HL-60 (cell line): ENCODE data around the gene WDFY2.
"Not testable (repeated sequence)": the region's sequence is repeated elsewhere in the genome, so short reads cannot be mapped to it uniquely, and the experiment has no call there.

ENCODE experiments used
- DNase-seq, 2 experiments: peaks; one replicate each; pipeline ENCODE4 v3.0.0-alpha.2; 2010 to 2020; ENCODE audit warnings: low read depth in 1 of 2, low spot score in 1 of 2
- H3K27ac ChIP-seq: fragments of 250-450 bp; sonication (Bioruptor Pico); replicated peaks from 2 replicates; pipeline ENCODE4 v1.5.1; 2020; ENCODE audit warnings: mild to moderate bottlenecking, moderate library complexity
- H3K27me3 ChIP-seq: fragments of 250-450 bp; sonication (Bioruptor Pico); 2 replicates; pipeline ENCODE4 v1.5.1; 2021; ENCODE audit warnings: mild to moderate bottlenecking, moderate library complexity; ENCODE audit not compliant: insufficient read depth, poor library complexity, severe bottlenecking
- H3K4me3 ChIP-seq: replicated peaks from 2 replicates; pipeline ENCODE4 v1.5.1; 2011; ENCODE audit warnings: mild to moderate bottlenecking, control low read depth, low read length; ENCODE audit not compliant: insufficient read depth
- GABPA ChIP-seq: IDR thresholded peaks from 2 replicates; pipeline ENCODE4 v1.6.1; 2012; ENCODE audit warnings: low read depth
- POLR2AphosphoS5 ChIP-seq: IDR thresholded peaks from 2 replicates; pipeline ENCODE4 v1.6.1; 2012; ENCODE audit warnings: low read depth
- SPI1 ChIP-seq: IDR thresholded peaks from 2 replicates; pipeline ENCODE4 v1.6.1; 2012; ENCODE audit warnings: low read depth, mild to moderate bottlenecking, borderline replicate concordance
- TF ChIP-seq, protein P1 (sequence below): IDR thresholded peaks from 2 replicates; pipeline ENCODE4 v1.6.1; 2012; ENCODE audit warnings: low read depth; ENCODE audit not compliant: insufficient replicate concordance
- TF ChIP-seq, protein P2 (sequence below): IDR thresholded peaks from one replicate; pipeline ENCODE4 v1.5.1; 2011; ENCODE audit warnings: low read length, control low read depth, inconsistent platforms; ENCODE audit not compliant: insufficient read depth

WDFY2 gene

DNA sequence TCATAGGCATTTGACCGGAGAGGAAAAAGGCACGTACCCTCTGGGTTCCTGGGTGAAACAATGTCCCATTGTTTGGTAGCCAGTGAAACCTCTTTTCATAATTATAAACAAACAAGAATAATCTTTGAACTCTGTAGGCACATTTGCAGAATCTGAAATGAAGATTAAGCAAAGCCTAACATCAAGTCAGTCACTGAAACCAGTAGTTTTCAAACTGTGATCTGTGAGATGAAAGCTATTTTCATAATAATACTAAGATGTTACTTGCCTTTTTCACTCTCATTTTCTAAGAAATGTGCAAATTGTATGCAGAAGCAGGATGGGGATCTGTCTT is 105.4 kb downstream of the WDFY2 start:
- Histone ChIP-seq H3K4me3 (no peak overlapping the region), H3K27ac (no peak overlapping the region), H3K27me3 (no peaks in the 10 kb centered on the region)
- DNase-seq, result no peak
- TF ChIP-seq, protein P1, sequence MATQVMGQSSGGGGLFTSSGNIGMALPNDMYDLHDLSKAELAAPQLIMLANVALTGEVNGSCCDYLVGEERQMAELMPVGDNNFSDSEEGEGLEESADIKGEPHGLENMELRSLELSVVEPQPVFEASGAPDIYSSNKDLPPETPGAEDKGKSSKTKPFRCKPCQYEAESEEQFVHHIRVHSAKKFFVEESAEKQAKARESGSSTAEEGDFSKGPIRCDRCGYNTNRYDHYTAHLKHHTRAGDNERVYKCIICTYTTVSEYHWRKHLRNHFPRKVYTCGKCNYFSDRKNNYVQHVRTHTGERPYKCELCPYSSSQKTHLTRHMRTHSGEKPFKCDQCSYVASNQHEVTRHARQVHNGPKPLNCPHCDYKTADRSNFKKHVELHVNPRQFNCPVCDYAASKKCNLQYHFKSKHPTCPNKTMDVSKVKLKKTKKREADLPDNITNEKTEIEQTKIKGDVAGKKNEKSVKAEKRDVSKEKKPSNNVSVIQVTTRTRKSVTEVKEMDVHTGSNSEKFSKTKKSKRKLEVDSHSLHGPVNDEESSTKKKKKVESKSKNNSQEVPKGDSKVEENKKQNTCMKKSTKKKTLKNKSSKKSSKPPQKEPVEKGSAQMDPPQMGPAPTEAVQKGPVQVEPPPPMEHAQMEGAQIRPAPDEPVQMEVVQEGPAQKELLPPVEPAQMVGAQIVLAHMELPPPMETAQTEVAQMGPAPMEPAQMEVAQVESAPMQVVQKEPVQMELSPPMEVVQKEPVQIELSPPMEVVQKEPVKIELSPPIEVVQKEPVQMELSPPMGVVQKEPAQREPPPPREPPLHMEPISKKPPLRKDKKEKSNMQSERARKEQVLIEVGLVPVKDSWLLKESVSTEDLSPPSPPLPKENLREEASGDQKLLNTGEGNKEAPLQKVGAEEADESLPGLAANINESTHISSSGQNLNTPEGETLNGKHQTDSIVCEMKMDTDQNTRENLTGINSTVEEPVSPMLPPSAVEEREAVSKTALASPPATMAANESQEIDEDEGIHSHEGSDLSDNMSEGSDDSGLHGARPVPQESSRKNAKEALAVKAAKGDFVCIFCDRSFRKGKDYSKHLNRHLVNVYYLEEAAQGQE, result no peak
- TF ChIP-seq POLR2AphosphoS5 (no peak), SPI1 (no peak), GABPA (no peak)
- TF ChIP-seq, protein P2, sequence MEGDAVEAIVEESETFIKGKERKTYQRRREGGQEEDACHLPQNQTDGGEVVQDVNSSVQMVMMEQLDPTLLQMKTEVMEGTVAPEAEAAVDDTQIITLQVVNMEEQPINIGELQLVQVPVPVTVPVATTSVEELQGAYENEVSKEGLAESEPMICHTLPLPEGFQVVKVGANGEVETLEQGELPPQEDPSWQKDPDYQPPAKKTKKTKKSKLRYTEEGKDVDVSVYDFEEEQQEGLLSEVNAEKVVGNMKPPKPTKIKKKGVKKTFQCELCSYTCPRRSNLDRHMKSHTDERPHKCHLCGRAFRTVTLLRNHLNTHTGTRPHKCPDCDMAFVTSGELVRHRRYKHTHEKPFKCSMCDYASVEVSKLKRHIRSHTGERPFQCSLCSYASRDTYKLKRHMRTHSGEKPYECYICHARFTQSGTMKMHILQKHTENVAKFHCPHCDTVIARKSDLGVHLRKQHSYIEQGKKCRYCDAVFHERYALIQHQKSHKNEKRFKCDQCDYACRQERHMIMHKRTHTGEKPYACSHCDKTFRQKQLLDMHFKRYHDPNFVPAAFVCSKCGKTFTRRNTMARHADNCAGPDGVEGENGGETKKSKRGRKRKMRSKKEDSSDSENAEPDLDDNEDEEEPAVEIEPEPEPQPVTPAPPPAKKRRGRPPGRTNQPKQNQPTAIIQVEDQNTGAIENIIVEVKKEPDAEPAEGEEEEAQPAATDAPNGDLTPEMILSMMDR, result no peak

DNA sequence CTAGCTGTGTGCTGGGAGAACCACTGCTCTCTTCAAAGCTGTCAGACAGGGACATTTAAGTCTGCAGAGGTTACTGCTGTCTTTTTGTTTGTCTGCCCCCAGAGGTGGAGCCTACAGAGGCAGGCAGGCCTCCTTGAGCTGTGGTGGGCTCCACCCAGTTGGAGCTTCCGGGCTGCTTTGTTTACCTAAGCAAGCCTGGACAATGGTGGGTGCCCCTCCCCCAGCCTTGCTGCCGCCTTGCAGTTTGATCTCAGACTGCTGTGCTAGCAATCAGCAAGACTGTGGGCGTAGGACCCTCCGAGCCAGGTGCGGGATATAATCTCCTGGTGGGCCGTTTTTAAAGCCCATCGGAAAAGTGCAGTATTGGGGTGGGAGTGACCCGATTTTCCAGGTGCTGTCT is 111.4 kb downstream of the WDFY2 start:
- not testable (repeated sequence) for H3K27me3 ChIP-seq, H3K27ac ChIP-seq, DNase-seq, H3K4me3 ChIP-seq

DNA sequence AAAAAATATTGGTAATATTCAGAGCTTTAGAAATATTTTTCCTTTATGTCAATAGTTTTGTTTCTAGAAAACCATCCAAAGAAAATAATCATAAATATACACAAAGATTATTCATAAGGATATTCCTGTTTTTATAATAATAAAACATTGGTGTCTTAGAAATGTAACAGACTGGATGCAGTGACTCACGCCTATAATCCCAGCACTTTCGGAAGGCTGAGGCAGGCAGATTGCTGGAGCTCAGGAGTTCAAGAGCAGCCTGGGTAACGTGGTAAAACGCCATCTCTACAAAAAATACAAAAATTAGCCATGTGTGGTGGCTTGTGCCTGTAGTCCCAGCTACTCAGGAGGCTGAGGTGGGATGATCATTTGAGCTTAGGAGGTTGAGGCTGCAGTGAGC is 112.9 kb downstream of the WDFY2 start:
- DNase-seq, result no peak
- TF ChIP-seq SPI1 (no peak), POLR2AphosphoS5 (no peak), GABPA (no peak)
- TF ChIP-seq, protein P1, result no peak
- TF ChIP-seq, protein P2, result no peak
- Histone ChIP-seq H3K27ac (no peak overlapping the region), H3K27me3 (no peaks in the 10 kb centered on the region), H3K4me3 (no peak overlapping the region)

DNA sequence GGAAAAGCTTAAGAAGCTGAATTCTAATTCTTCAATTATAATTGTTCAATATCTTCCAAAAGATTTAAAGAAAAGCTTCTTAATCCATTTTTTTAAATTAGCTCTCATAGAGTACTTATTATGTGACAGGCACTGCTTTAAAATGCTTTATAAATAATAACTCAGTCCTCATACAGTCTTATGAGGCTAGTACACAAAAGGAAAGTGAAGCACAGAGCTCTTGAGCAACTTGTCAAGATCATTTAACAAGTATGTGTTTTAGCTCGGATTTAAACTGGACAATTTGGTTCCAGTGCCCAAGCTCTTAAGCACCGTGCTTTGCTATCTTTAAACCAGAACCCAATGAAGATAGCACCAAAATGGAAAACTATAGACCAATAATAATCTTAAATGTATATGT is 113.6 kb downstream of the WDFY2 start:
- Histone ChIP-seq H3K27me3 (no peaks in the 10 kb centered on the region), H3K4me3 (no peak overlapping the region), H3K27ac (no peak overlapping the region)
- TF ChIP-seq GABPA (no peak), SPI1 (no peak), POLR2AphosphoS5 (no peak)
- TF ChIP-seq, protein P2, result no peak
- TF ChIP-seq, protein P1, result no peak
- DNase-seq, result no peak
